ENCODE data around the gene TRMT11.
A peak's percentile ranks its signal among the peaks of the same experiment; 100 is the strongest.

TRMT11 gene

GRCh38 chr6:125943528-125944433 lies 42.6 kb upstream of the TRMT11 start:
- Histone ChIP-seq H3K9me3 (no peaks in the 10 kb centered on the region), H3K4me3 (ENCODE audit: low read depth in 1 of 2, low read length in 1 of 2) (no peak overlapping the region)

GRCh38 chr6:125944434-125944816 lies 41.9 kb upstream of the TRMT11 start:
- Histone ChIP-seq H3K4me1 (ENCODE audit: control insufficient read depth in 1 of 2, insufficient read depth in 1 of 2, low read depth in 1 of 2, low read length in 1 of 2) (peaks cover 12 to 16% of the 10 kb centered on the region in 2 experiments), H3K9me3 (no peaks in the 10 kb centered on the region), H3K36me3 (no peaks in the 10 kb centered on the region), H3K4me3 (ENCODE audit: low read depth in 1 of 2, low read length in 1 of 2) (no peak overlapping the region), H3K27ac (peak overlapping the region; percentile 29), H3K27me3 (no peaks in the 10 kb centered on the region)
- no peak for TF ChIP-seq CTCF (IDR thresholded peaks at IDR 0.05)

More at GRCh38 chr6:125943528-125944433, 42.6 kb upstream of the TRMT11 start:
- Histone ChIP-seq H3K4me1 (ENCODE audit: control insufficient read depth in 1 of 2, insufficient read depth in 1 of 2, low read depth in 1 of 2, low read length in 1 of 2) (peaks cover 12 to 16% of the 10 kb centered on the region in 2 experiments), H3K36me3 (no peaks in the 10 kb centered on the region), H3K27me3 (no peaks in the 10 kb centered on the region), H3K27ac (peak overlapping the region; percentile 29)
- no peak for TF ChIP-seq CTCF (IDR thresholded peaks at IDR 0.05)

- H3K36me3 ChIP-seq = no peaks in the 10 kb centered on the region
- H3K9me3 ChIP-seq = no peaks in the 10 kb centered on the region
- TF ChIP-seq CTCF (IDR thresholded peaks at IDR 0.05) = no peak
- no peak overlapping the region for H3K4me3 ChIP-seq (ENCODE audit: low read depth in 1 of 2, low read length in 1 of 2)
- H3K27me3 ChIP-seq = no peaks in the 10 kb centered on the region
- H3K4me1 ChIP-seq (ENCODE audit: control insufficient read depth in 1 of 2, insufficient read depth in 1 of 2, low read depth in 1 of 2, low read length in 1 of 2) = peaks cover 12 to 16% of the 10 kb centered on the region in 2 experiments
- H3K27ac ChIP-seq = no peak overlapping the region
Observed at GRCh38 chr6:125944896-125945295, 41.4 kb upstream of the TRMT11 start.

GRCh38 chr6:125945378-125946141 lies 40.8 kb upstream of the TRMT11 start:
- no peak for TF ChIP-seq CTCF (IDR thresholded peaks at IDR 0.05)
- H3K36me3 ChIP-seq = no peaks in the 10 kb centered on the region
- no peak overlapping the region for H3K27ac ChIP-seq
- H3K4me3 ChIP-seq (ENCODE audit: low read depth in 1 of 2, low read length in 1 of 2) = no peak overlapping the region
- no peaks in the 10 kb centered on the region for H3K9me3 ChIP-seq
- no peaks in the 10 kb centered on the region for H3K27me3 ChIP-seq
- H3K4me1 ChIP-seq (ENCODE audit: control insufficient read depth in 1 of 2, insufficient read depth in 1 of 2, low read depth in 1 of 2, low read length in 1 of 2) = peaks cover 12 to 16% of the 10 kb centered on the region in 2 experiments

- Histone ChIP-seq H3K27me3 (no peaks in the 10 kb centered on the region), H3K36me3 (no peaks in the 10 kb centered on the region)
- no peak for TF ChIP-seq CTCF (IDR thresholded peaks at IDR 0.05)
Observed at GRCh38 chr6:125947615-125948014, 38.7 kb upstream of the TRMT11 start.

More at GRCh38 chr6:125947615-125948014, 38.7 kb upstream of the TRMT11 start:
- H3K9me3 ChIP-seq = no peaks in the 10 kb centered on the region
- peaks cover 12 to 16% of the 10 kb centered on the region in 2 experiments for H3K4me1 ChIP-seq (ENCODE audit: control insufficient read depth in 1 of 2, insufficient read depth in 1 of 2, low read depth in 1 of 2, low read length in 1 of 2)
- H3K27ac ChIP-seq = no peak overlapping the region
- H3K4me3 ChIP-seq (ENCODE audit: low read depth in 1 of 2, low read length in 1 of 2) = no peak overlapping the region

Measured in neutrophil (primary cell).